Vagina (tissue), 2 donors: ENCODE results near the gene TUT7.

Experiments
- POLR2A ChIP-seq, 2 donors: fragments of 450-650 bp; IDR thresholded peaks; one replicate each; pipeline ENCODE4 v1.6.1; 2017; ENCODE audit warnings: antibody characterized with exemption in 2 of 2, mild to moderate bottlenecking in 2 of 2, moderate library complexity in 2 of 2
- POLR2AphosphoS5 ChIP-seq, 2 donors: sonication (generic); formaldehyde crosslinking; IDR thresholded peaks; one replicate each; pipeline ENCODE4 v1.9.0; 2017; ENCODE audit warnings: antibody characterized with exemption in 2 of 2, mild to moderate bottlenecking in 2 of 2, low read depth in 1 of 2; ENCODE audit not compliant: insufficient read depth in 1 of 2

GRCh38 chr9:86272221-86272620 lies 82.0 kb downstream of the TUT7 start:
- TF ChIP-seq POLR2AphosphoS5 (IDR thresholded peaks at IDR 0.05; ENCODE audit: insufficient read depth in 1 of 2, low read depth in 1 of 2) (no peak), POLR2A (IDR thresholded peaks at IDR 0.05) (no peak)
